Fibroblast of villous mesenchyme (primary cell): Measurements from ENCODE around the gene TRPC1. TPM values are rescaled to one million over a fixed set of nuclear protein-coding genes. Genes with fewer than 3 reads are reported as not detected.
A peak's percentile ranks its signal among the peaks of the same experiment; 100 is the strongest.

Experiments
- DNase-seq: peaks from one replicate; pipeline ENCODE4 v3.0.0-alpha.2; 2010; ENCODE audit warnings: low read depth
- H3K4me3 ChIP-seq: 2 replicates; pipeline ENCODE4 v1.5.1; 2011; ENCODE audit warnings: low read depth, mild to moderate bottlenecking, low read length
- CTCF ChIP-seq: IDR thresholded peaks from 2 replicates; pipeline ENCODE4 v1.5.1; 2012; ENCODE audit warnings: low read depth, mild to moderate bottlenecking, low read length; ENCODE audit not compliant: insufficient read depth
- total RNA-seq: library from RNA; depleted of rRNA; stranded (reverse); fragments of >200 nt; gene quantifications from 2 replicates; pipeline ENCODE4 v1.2.3, GENCODE V29; 2012

TRPC1 gene
- total RNA-seq, 1 donor, result 33.2 TPM

DNA sequence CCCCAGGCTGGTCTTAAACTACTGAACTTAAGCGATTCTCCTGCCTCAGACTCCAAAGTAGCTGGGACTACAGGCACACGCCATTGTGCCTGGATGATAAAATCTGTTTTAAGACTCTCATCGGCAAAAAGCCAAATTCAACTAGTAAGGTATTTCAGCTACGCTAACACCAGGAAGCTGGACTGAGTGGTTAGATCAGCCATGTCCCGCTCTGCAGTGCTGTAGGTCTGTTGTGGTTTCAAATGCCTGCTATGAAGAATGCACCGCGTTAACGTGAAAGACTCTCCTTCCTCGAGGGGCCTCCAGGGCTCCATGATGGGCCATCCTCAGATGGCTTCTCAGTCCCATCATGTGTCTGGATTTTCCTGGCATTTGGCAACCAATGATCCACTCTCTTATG, 94.8 kb downstream of the TRPC1 start:
- no peak for DNase-seq
- no peak overlapping the region for H3K4me3 ChIP-seq
- no peak for TF ChIP-seq CTCF

DNA sequence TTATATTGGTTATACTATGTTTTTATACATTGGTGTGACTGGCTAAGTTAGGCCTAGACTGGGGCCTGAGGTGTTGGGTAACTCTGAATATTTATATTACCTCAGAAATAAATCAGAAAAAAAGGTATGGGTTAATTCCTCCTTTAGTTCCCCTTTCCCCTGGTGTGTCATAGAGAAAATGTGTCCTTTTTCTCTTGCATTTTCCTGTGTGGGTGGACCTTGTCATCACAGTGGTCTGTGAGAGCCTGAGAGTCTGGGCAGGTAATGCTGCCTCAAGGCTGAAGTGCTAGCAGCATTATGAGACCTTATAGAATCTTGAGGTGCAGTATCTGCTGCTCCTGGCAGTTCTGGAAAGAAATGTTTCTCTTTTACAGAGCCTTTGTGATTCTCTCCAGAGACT, 95.3 kb downstream of the TRPC1 start:
- no peak for TF ChIP-seq CTCF
- no peak overlapping the region for H3K4me3 ChIP-seq
- no peak for DNase-seq

DNA sequence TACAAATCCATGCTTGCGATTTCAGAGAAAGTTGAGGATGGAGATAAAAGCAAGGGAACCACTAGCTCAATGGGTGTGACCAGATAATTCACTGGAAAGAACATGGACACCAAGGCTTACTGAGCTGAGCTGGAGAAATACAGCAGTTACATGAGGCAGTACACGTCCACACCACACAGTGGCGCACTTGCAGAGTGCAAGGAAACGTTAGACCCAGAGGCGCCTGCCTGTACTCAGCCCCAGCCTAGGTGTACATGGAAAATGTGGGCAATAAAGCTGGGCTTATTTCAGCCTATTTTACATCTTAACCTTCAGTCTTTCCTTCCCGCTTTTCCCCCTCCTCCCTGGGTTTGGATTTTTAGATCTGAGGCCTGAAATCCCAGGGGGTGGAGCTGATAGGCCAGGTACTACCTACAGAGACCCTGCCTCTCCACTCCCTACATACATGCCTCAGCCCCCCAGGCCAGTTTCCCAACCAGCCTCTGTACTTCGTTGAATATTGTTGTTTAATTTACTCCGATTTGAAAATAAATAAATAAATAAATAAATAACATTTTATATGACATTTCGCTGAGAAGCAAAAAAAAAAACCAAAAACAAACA, 105.0 kb downstream of the TRPC1 start:
- DNase-seq, result peak; percentile 74
- peak; percentile 94 for TF ChIP-seq CTCF
- H3K4me3 ChIP-seq, result no peak overlapping the region

GRCh38 chr3:142837526-142837925, 113.7 kb downstream of the TRPC1 start:
- H3K4me3 ChIP-seq, result no peak overlapping the region
- TF ChIP-seq CTCF, result no peak
- no peak for DNase-seq

DNA sequence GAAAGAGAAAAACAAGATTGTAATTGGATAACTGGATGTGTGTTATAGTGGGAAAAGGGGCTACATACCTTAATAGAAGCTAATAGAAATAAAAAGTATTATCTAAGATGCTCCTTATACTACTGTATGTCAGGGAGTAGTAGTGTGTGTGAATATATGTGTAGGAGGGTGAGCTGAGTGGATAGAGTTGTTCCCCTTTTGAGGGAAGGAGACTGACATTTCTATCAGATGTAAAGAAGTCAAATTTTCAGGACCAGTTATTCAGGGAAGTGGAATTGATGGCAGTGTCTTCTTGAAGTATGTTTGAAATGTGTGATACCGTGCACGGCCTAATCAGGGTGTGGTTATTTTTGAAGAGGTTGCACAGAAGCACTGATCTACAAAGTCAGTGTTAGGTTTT, 116.0 kb downstream of the TRPC1 start:
- no peak for TF ChIP-seq CTCF
- DNase-seq, result no peak
- H3K4me3 ChIP-seq, result no peak overlapping the region

GRCh38 chr3:142844339-142844977, 120.6 kb downstream of the TRPC1 start:
- peak; percentile 48 for DNase-seq
- H3K4me3 ChIP-seq, result no peak overlapping the region
- TF ChIP-seq CTCF, result peak; percentile 64
